ENCODE measurements around the gene NUP210.

- TF ChIP-seq CTCF (IDR thresholded peaks at IDR 0.05; ENCODE audit: extremely low read depth in 1 of 2, insufficient read depth in 1 of 2, low read depth in 1 of 2, low read length in 2 of 2), result no peak
- no peak for TF ChIP-seq POLR2A (IDR thresholded peaks at IDR 0.05; ENCODE audit: low read depth, low read length)
- TF ChIP-seq EZH2 (IDR thresholded peaks at IDR 0.05; ENCODE audit: borderline replicate concordance, low read depth, low read length, severe bottlenecking), result no peak
- TF ChIP-seq POLR2AphosphoS5 (IDR thresholded peaks at IDR 0.05; ENCODE audit: insufficient read depth, low read depth, low read length), result no peak
Observed at GRCh38 chr3:13365390-13366379, 54.4 kb downstream of the NUP210 start.

Measured in endothelial cell of umbilical vein (primary cell).